Chondrocyte (in vitro differentiated cells): ENCODE measurements around the gene CSTPP1. TPM values are rescaled to one million over a fixed set of nuclear protein-coding genes. Genes with fewer than 3 reads are reported as not detected.

Source experiments
- DNase-seq: peaks from one replicate; pipeline ENCODE4 v3.0.0; 2021; ENCODE audit warnings: mixed read lengths, low spot score
- H3K27ac Mint-ChIP-seq: one replicate; pipeline ENCODE4 v1.8.0; 2021; ENCODE audit warnings: mild to moderate bottlenecking, moderate library complexity, mixed read lengths; ENCODE audit not compliant: unreplicated experiment
- H3K27me3 Mint-ChIP-seq: 2 replicates; pipeline ENCODE4 v1.8.0; 2021; ENCODE audit warnings: low read depth, mixed read lengths
- H3K36me3 Mint-ChIP-seq: 2 replicates; pipeline ENCODE4 v1.8.0; 2021; ENCODE audit warnings: low read depth, mixed read lengths
- H3K4me1 Mint-ChIP-seq: 2 replicates; pipeline ENCODE4 v1.8.0; 2021; ENCODE audit warnings: low read depth, mild to moderate bottlenecking, mixed read lengths
- H3K4me3 Mint-ChIP-seq: one replicate; pipeline ENCODE4 v1.8.0; 2021; ENCODE audit warnings: mild to moderate bottlenecking, moderate library complexity, mixed read lengths; ENCODE audit not compliant: unreplicated experiment
- H3K9me3 Mint-ChIP-seq: 2 replicates; pipeline ENCODE4 v1.8.0; 2021; ENCODE audit warnings: low read depth, mixed read lengths
- total RNA-seq: library from RNA; stranded (reverse); gene quantifications from 3 replicates; pipeline ENCODE4 v1.2.1, GENCODE V29; 2021
- TF ChIP-seq, protein P1 (sequence below): fragments of 200-600 bp; sonication (generic); IDR thresholded peaks from 2 replicates; pipeline ENCODE4 v1.5.0; 2021; ENCODE audit warnings: antibody characterized with exemption, mild to moderate bottlenecking, moderate library complexity

The CSTPP1 gene
- total RNA-seq, 1 donor from 2014 or later = 19.6 TPM

DNA sequence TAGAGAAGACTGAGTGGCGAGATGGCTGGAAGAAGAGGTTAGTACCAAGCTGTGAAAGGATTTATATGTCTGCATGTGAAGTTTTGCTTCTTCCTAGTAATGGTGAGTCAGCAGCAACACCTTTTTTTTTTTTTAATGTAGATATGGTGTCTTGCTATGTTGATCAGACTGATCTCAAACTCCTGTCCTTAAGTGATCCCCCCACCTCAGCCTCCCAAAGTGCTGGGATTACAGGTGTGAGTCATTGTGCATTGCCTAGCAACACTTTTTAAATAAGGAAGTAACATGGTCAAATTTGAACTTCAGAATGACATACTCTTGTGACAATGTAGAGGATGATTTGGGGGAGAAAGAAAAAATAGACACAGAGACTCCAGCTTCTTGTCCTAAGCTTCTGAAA, 6.5 kb upstream of the CSTPP1 start:
- Mint-ChIP-seq H3K27me3 (no peaks in the 10 kb centered on the region), H3K27ac (peak overlapping the region; percentile 13), H3K9me3 (no peaks in the 10 kb centered on the region), H3K4me1 (peaks cover 8% of the 10 kb centered on the region), H3K4me3 (no peak overlapping the region), H3K36me3 (no peaks in the 10 kb centered on the region)
- DNase-seq = no peak
- TF ChIP-seq, protein P1, sequence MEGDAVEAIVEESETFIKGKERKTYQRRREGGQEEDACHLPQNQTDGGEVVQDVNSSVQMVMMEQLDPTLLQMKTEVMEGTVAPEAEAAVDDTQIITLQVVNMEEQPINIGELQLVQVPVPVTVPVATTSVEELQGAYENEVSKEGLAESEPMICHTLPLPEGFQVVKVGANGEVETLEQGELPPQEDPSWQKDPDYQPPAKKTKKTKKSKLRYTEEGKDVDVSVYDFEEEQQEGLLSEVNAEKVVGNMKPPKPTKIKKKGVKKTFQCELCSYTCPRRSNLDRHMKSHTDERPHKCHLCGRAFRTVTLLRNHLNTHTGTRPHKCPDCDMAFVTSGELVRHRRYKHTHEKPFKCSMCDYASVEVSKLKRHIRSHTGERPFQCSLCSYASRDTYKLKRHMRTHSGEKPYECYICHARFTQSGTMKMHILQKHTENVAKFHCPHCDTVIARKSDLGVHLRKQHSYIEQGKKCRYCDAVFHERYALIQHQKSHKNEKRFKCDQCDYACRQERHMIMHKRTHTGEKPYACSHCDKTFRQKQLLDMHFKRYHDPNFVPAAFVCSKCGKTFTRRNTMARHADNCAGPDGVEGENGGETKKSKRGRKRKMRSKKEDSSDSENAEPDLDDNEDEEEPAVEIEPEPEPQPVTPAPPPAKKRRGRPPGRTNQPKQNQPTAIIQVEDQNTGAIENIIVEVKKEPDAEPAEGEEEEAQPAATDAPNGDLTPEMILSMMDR = no peak

DNA sequence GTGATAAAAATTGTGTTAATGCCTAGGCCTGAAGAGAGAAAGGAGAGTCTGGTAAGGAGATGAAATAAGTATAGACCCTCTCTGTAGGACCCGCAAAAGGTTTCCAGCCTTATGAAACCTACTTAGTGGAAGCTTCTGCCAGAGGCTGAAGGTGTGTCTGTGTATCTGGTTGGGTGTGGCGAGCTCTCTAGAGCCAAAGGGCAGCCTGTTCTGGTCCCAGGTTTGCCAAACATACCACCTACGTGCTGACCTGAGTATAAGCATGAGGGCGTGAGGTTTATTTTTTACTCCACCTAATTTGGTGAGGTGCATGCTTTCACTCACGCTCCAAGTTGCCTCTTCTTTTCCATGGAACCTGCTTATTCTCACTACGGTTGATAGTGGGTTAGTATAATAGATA, 5.6 kb downstream of the CSTPP1 start:
- H3K4me3 Mint-ChIP-seq = no peak overlapping the region
- H3K9me3 Mint-ChIP-seq = no peaks in the 10 kb centered on the region
- no peaks in the 10 kb centered on the region for H3K27me3 Mint-ChIP-seq
- peaks cover 2% of the 10 kb centered on the region for H3K36me3 Mint-ChIP-seq
- H3K27ac Mint-ChIP-seq = no peak overlapping the region
- H3K4me1 Mint-ChIP-seq = peaks cover 9% of the 10 kb centered on the region
- no peak for DNase-seq
- TF ChIP-seq, protein P1 = no peak

DNA sequence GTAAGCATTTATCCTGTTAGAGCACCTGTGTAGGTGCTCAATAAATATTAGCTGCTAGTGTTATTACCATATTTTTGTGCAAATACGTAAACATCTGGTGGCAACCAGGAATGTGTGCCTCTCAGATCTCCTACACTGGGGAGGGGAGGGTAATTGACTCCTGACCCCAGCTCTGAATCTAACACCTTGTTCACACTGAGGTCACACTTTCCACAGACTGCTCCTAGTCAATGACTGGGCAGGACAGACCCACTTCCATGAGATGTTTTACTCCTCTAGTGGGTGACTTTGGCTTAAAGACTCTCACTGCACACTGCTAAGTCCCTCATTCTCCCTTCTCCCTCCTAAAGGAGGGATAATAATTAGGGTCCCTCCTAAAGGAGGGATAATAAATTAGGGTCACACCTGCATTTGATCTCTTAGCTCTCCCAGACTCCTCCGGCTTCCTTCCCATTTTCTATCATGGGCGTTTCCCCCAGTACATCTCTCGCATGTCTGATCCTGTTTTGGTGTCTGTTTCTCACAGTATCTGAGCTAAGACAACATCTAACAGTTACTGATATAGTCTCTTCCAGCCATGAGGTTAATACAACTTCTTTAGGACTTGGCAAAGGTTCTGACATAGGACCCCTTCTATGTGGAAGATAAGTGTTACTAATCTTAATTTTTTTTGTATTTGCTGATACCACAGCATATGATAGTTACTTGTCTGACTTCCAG, 8.0 kb downstream of the CSTPP1 start:
- Mint-ChIP-seq H3K36me3 (no peaks in the 10 kb centered on the region), H3K4me3 (no peak overlapping the region), H3K27me3 (no peaks in the 10 kb centered on the region), H3K9me3 (no peaks in the 10 kb centered on the region), H3K4me1 (peaks cover 25% of the 10 kb centered on the region), H3K27ac (no peak overlapping the region)
- TF ChIP-seq, protein P1 = no peak
- DNase-seq = no peak

DNA sequence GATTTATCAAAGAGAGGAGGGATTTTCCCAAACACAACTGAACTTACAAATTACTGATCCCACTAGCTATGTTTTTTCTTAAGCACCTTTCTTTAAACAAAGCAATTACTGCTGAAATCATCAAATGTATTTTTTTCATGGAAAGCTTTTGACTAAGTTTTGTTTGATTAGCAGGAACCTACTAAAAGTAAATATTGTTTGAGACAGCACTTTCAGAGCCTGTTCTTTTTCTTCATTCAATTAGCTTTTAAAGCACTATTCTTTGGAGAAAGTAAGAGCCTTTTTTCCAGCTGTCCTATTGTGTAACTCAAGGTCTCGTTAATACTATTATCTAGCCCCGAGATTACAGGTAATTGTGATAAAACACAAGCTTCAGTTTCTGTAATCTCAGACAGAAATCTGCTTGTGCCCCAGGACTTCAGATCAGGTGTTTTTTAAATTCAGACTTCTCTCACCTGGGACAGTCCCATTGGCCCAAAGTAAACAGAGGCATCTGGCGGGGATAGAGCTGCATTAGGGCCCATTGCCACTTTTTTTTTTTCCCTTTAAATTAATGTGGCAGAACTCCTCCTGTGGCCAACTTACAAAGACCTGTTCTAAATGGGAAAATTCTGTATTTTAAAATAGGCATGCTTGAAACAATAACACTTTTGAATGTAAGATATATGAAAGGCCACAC, 11.0 kb downstream of the CSTPP1 start:
- TF ChIP-seq, protein P1 = no peak
- no peak overlapping the region for H3K4me3 Mint-ChIP-seq
- no peak for DNase-seq
- no peaks in the 10 kb centered on the region for H3K27me3 Mint-ChIP-seq
- H3K27ac Mint-ChIP-seq = peak overlapping the region; percentile 84
- peaks cover 25% of the 10 kb centered on the region for H3K4me1 Mint-ChIP-seq
- no peaks in the 10 kb centered on the region for H3K36me3 Mint-ChIP-seq
- no peaks in the 10 kb centered on the region for H3K9me3 Mint-ChIP-seq

DNA sequence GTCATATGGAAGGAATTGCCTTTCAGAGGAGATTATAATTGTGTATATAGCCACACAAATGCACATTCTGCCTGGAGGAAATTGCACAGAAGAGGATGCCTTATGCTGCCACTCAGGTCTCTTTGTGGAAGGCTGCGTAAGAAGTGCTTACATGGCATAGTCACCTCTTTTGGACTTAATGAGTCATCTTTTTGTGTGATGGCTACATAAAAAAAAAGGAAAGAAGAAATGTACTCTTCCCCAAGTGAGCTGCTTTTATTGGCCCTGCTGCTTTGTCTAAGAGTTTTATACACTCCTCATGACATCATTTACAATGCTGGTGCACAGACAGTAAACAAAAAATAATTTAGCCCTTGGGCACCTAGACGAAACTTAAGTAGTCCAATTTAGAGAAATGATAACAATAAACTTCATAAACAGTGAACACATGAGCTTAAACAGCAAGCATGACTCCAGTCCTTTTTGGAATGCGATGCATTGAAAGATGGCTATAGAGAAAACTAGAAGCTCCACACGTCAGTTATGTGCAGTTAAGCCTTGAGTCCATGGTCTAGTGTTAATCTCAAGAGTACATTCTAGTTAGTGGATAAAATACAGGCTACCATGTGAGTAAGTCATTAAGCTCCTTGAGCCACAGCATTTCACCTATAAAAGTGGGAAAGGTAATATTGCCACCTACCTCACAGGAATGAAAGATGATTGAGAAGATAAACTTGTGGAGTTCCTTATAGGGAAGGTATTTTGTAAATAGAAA, 12.0 kb downstream of the CSTPP1 start:
- no peaks in the 10 kb centered on the region for H3K9me3 Mint-ChIP-seq
- DNase-seq = no peak
- peaks cover 25% of the 10 kb centered on the region for H3K4me1 Mint-ChIP-seq
- peak overlapping the region; percentile 84 for H3K27ac Mint-ChIP-seq
- no peaks in the 10 kb centered on the region for H3K36me3 Mint-ChIP-seq
- no peak overlapping the region for H3K4me3 Mint-ChIP-seq
- TF ChIP-seq, protein P1 = no peak
- no peaks in the 10 kb centered on the region for H3K27me3 Mint-ChIP-seq
